ENCODE data around the gene CAMTA1.

GRCh38 chr1:7315946-7316345, 530.7 kb downstream of the CAMTA1 start:
- TF ChIP-seq CTCF (IDR thresholded peaks at IDR 0.05; ENCODE audit: insufficient read depth, low read depth, low read length) = no peak
- TF ChIP-seq EZH2 (IDR thresholded peaks at IDR 0.05; ENCODE audit: insufficient read depth, low read length) = no peak

Data from astrocyte (in vitro differentiated cells and primary cell).